Stimulated activated CD8-positive, alpha-beta memory T cell treated with anti-CD3 and anti-CD28 coated beads, Interleukin-7, amount 100 ng/mL, for 1 hour (primary cell): Measurements from ENCODE around the gene CRISPLD2.

Experiments
- DNase-seq, 2 donors: peaks; one replicate each; pipeline ENCODE4 v3.0.0-alpha.2; 2020; ENCODE audit warnings: low read depth in 2 of 2

The CRISPLD2 gene

DNA sequence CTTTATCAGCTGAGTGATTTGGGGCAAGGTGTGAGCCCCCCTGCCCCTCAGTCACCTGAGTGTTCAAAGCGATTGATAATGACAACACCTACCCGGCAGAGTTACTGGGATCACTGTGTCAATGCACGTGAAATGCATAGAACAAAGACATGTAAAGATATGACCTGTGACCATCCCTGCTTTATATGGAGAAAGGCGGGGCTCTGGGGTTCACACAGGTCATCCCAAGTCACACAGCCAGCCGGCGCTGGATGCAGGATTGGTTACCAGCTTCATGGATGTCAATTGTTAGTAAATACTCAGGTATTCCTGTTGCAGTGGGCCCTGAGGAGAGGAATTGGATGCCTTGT is 64.4 kb downstream of the CRISPLD2 start:
- DNase-seq = no peak

DNA sequence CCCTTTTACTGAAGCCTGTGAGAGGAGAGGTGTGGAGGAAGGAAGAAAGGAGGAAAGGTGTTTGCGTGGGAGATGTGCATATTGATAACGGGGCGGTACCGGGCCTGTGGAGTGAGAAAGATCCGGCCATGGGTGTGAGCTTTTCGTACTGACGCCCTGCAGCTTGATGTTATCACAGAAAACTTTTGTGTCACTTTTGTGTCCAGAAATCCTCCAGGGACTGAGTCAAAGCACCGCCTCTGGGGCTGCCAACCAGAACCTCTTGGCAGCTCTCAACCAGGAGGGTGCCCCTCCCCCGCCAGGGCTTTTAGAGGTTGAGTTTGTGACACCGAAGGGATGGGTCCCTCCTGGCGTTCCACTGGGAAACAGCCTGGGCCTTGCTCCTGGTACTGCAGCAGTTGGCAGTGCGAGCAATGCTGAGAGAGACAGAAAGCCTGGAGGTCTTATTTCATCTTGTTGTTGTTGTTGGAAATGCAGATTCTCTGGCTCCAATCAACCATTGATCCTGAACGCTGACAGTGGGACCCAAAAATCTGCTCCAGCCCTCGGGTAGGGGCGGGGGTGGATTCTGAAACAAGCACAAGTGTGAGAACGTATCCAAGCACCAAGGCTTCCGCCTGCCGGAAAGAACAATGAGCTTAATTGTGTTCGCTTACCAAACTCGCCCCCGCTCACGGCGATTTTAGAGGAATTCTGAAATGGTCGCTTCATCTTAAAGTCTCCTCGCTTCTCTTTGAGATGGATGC is 65.0 kb downstream of the CRISPLD2 start:
- DNase-seq = no peak

DNA sequence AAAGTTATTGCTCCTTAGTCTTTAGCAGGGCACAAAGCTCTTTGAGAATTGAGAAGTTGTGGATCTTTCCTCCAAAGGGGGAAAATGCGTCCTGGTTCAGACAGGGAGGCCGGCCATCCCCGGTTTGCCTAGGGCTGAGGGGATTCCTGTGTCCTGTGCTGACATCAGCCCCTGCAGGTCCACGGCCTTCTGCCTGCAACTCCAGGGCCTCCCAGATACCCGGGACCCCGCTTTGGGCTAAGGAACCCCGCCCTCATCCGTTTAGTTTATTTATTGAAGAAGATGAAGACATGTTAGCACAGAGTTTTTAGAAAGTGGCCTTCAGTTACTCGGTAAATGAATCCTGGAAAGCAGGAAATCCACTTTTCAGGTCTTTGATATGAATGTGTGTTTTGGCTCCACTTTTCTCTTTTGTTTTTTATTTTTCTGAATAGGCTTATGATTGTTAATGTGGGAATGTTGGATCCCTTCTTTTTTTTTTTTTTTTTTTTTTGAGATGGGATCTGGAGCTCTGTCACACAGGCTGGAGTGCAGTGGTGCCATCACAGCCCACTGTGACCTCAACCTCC is 65.6 kb downstream of the CRISPLD2 start:
- no peak for DNase-seq

DNA sequence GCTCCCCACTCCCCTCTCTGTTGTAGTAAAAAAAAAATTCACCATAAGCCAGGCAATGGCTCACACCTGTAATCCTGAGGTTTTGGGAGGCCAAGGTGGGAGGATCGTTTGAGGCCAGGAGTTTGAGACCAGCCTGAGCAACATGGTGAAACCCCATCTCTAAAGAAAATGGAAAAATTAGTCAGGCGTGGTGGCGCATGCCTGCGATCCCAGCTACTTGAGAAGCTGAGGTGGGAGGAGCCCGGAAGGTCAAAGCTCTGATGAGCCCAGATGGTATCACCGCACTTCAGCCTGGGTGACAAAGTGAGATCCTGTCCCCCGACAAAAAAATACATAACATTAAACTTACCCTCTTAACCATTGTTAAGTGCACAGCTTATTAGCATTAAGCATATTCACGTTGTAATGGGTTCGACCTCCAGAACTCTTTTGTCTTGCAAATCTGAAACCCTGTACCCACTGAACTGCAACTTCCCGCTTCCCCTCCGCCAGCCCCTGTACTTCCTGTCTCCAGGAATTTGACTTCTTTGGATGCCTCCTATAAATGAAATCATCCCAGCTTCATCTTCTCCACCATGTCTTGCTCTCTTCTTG is 66.8 kb downstream of the CRISPLD2 start:
- no peak for DNase-seq

DNA sequence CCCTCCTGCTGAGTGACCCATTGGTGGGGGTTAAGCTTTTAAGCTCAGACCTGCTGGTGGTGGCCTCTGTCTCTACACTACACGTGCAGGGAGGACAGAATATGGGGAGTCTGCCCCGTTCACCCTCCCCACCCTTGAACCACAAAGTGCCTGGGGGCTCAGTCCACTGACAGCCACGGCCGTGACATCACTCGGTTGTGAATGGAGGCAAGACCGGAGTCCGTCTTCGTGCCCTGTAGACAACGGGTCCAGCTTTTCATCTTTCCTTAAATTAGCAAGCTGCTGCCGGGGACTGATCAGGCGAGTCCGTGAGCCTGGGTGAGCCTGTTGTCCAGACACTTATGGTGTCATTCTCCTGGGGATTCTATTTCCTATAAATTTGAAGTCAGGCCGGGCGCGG is 67.4 kb downstream of the CRISPLD2 start:
- DNase-seq = no peak

DNA sequence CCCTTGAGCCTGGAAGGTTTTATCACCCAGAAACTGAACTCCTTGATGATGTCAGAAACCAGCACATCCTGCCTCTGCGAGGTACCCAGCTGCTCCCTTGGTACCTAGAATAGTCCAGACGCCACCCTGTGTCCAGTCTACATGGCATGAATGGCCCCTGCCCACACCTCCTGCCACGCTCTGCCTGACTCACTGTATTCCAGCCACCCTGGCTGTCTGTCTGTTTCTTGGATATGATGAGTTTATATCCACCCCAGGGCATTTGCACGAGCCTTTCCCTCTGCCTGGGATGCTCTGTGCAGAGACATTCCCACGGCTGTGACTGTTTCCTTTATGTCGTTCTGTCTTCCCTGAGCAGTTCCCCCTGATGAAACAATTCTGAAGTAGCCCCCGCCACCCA is 68.7 kb downstream of the CRISPLD2 start:
- DNase-seq = no peak

DNA sequence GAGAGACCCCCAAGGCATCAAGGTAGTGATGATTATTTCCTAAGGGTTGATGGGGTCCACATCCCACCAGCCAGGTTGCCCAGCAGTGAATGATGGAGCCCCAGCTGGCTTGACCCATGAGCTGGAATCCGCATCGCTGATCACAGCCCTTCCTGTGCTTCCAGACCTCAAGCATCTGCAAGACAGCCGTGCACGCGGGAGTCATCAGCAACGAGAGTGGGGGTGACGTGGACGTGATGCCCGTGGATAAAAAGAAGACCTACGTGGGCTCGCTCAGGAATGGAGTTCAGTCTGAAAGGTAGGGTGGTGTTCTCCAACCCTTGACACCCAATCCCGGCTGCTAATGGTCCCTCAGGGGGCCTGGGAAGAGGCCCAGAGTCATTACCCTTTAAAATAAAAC is 69.3 kb downstream of the CRISPLD2 start:
- DNase-seq = no peak

DNA sequence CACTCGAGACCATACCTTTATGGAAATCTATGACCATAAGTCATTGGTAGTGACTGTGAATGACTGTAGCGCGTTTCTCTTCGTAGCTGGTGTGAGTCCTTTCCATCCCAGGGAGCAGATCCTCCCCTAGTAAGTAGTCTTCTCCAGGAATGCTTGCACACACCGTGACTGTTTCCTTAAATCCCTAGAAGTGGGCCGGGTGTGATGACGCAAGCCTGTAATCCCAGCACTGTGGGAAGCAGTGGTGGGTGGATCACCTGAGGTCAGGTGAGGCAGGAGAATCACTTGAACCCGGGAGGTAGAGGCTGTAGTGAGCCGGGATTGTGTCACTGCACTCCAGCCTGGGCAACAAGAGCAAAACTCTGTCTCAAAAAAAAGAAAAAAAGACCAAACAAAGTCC is 70.6 kb downstream of the CRISPLD2 start:
- no peak for DNase-seq

DNA sequence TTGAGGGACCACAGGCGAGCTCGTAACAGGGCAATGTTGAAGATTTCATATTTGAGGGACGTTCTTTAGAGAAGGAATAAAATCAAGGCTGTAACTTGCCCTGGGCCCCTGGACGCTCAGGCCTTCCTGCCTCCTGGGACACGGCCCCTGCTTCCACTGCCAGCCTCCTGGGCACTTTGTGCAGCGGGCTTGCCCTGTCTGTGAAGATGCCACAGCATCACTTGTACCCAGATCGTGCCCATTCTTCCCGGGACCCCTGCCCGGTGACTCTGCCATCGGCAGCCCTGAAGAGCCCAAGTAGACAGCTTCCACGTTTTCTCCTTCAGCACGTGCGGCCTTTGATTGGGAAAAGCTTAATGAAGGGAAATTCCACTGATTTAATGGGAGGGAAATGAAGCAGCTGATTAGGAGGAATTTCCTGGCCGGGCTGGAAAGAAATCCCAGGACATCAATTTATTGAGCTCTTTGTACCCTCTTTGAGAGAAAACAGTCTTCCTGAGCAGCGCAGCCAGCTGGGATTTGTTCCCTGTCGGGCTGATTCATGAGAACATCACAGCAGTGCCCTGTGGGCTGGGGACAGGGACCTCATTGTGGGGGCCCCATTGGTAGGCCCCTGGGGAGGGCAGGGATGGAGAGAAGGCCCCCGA is 71.5 kb downstream of the CRISPLD2 start:
- DNase-seq = no peak

DNA sequence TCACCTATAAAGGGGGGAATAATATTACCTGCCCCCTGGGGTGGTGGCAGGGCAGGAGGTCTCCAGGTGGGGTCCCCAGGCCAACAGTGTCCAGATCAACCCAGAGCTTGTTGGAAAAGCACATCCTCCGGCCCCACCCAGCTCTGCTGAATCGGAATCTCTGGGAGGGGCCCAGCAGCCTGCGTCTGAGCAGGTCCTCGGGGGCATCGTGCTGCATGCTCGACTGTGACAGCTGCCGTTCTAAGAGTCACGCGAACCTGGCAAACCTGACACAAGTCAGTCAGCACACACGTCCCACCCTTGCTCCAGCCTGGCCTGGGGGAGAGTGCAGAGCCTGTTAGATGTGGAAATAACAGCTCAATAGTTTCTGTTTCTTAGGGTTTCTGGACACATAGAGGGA is 72.3 kb downstream of the CRISPLD2 start:
- no peak for DNase-seq

DNA sequence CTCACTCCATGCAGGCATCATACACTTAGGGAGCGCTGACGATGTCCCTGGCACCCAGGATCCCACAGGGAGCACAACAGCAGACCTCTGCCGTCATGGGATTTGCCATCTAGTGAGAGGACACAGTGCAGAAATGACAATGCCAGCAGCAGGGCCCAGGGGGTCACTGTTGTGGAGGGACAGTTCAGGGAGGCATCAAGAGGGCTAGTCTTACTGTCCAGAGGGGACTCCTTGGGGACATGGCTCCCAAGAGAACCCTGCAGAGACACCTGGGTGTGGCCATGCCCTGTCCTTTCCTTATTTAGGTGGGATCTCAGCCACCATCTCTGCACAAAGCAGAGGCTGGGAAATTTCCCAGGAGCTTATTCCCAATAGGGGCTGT is 73.7 kb downstream of the CRISPLD2 start:
- no peak for DNase-seq

DNA sequence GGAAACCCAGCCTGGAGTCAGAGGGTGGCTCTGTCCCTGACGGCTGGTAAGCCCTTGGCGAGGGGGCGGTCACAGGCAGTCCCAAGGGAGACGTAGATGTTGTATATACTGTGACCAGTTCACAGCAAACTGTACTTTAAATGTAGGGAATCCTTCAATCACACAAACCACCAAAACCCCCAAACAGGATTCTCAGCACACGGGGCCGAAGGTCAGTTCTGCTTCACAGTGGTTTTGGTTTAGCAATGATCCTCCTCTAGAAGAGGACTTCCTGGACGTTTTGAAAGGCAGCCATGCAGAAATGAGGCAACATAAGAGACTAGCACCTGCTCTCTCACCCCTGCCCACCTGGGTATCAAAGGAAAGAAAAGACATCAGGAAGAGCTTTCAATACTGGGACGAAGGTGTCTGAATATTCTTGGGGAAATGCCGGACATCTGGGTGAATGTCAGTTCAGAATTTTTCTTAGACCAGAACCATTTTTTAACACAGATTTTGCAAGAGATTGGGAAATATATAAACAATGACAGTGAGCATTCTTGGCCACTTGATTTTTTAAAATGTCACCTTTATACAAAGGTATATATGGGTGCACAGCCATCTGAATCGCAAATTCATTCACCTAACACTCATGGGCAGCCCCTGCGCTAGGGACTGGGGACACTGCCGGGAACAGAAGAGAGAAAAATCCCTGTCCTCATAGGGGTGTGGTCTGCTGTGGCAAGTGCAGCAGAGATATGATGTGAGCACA is 74.2 kb downstream of the CRISPLD2 start:
- DNase-seq = no peak

DNA sequence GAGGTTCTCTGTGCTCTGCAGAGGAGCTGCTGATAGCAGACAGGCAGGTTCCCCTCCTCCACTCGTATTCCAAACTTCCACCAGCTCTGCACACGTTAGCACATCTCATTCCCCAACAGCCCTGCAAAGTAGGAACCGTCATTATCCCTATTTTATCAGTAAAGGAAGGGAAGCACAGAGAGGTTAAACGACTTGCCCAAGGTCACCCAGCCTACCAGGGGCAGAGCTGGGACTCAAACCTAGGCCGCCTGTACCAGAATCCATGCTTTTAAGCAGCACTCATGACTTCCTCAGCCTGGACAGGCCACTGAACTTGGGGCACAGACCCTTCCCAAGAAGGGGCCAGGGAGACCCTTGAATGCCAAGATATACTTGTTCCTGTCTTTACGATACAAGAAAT is 75.2 kb downstream of the CRISPLD2 start:
- DNase-seq = no peak

DNA sequence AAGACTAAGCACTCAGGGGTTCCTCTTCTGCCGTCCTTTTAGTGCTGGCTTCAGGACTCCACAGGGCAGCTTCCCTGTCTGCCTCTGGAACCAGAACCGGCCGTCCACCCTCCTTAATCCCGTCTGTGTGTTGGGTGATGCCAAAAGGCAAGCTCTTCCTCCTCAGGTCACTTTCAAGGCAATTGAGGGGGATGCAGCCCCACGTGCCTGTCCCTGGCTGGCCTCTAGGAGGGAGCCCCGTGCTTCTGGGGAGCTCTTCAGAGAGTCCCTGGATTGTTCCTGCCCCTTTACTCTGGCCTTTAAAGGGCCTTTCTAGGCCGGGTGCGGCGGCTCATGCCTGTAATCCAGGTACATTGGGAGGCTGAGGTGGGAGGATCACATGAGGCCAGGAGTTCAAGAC is 77.1 kb downstream of the CRISPLD2 start:
- no peak for DNase-seq

DNA sequence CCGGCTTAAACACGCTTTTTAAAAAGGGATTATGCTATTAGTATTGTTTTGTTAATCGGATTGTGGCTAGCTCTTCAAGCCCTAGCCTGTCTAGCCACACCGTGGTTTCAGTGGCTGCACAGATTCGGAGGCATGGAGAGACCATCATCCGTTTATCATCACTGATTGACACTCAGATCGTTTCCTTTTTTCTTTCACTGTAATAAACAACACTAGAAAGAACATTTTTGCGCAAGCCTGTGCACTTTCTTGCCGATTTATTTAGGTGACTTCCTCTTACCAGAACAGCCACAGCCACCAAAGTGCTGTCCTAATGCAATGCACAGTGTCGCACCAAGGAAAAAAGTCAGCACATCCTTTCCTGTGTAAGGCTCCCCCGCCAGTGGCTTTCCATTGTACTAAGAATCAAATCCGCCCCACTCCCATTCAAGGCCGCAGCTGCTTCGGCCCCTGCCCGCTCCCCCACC is 78.2 kb downstream of the CRISPLD2 start:
- no peak for DNase-seq

DNA sequence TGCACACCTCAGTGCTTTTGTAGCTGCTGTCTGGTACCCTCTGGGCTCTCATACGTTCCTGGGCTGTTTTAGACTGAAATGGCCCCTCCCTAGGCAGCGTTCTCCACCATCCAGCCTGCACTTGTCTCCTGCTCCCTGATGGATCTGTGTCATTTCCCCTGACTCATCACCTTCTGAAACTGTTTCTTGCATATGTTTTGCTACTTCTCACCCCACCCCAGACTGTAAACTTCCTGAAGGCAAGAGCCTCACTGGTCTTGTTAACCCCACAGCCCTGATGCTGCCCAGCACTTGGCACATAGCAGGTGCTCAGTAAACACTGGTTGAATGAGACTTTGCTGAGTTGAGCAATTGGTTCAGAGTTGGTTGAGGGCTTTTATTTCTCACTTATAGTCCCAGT is 78.7 kb downstream of the CRISPLD2 start:
- no peak for DNase-seq

DNA sequence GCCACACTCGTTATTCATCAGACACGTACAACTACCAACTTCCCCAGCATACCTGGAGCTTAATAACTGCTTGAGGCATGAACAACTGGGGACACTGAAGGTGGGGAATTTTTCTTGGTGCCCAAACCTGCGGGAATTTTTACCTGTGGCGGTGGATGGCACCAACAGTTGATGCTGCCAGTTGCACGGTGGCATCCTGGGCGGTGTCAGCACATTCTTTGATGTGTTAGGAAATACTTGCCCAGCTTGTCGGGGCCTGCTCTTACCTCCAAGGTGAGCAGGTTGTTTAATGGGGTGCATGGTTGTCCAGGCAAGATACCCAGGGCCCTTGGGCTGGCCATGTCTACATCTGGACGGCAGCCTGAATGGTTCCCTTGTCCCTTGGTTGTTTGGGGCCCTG is 79.6 kb downstream of the CRISPLD2 start:
- no peak for DNase-seq

DNA sequence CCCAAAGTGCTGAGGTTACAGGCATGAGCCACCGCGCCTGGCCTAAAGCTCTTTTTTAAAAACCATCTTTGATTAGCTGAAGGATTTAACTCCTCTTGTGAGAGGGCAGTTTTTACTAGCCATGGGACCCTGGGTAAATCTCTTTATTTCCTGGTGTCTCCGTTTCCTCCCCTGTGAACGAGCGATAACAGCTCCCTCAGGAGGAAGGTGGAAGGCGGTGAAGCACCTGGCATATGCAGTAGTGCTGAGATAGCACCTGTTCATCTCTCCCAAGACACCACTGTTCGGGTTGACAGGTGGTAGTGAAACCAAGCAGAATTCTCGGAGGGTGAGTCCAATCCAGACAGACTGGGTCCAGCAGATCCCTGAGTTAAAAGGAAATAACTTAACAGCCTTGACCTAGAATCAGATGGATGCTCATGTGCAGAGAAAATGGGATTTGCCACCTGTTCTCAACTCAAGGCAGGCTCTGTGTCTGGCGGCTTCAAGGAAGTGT is 86.2 kb downstream of the CRISPLD2 start:
- no peak for DNase-seq

DNA sequence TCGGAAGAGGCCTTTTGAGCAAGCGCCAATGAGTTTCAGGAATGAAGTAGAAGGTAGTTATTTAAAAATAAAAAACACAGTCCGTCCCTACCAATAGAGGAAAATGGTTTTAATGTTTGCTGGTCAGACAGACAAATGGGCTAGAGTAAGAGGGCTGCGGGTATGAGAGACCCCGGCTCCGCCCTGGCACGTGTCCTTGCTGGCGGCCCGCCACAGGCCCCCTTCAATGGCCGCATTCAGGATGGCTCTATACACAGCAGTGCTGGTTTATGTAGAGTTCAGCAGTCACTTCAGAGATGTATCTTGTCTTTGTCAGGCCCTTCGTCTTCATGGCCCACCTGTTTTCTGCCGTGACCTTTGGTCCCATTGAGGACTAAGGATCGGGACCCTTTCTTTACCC is 87.3 kb downstream of the CRISPLD2 start:
- DNase-seq = no peak

DNA sequence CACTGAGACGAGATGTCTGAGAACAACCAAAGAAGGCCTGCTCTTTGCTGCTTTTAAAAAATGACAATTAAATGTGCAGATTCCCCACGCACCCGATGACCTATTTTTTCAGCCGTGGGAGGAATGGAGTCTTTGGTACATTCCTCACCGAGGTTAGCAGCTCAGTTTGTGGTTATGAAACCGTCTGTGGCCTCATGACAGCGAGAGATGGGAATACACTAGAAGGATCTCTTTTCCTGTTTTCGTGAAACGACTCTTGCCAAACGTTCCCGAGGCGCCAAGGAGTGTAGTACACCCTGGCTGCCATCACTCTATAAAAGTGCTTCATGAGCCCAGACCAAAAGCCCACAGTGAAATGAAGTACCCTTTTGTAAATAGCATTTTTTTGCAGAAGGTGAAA is 87.8 kb downstream of the CRISPLD2 start:
- no peak for DNase-seq

DNA sequence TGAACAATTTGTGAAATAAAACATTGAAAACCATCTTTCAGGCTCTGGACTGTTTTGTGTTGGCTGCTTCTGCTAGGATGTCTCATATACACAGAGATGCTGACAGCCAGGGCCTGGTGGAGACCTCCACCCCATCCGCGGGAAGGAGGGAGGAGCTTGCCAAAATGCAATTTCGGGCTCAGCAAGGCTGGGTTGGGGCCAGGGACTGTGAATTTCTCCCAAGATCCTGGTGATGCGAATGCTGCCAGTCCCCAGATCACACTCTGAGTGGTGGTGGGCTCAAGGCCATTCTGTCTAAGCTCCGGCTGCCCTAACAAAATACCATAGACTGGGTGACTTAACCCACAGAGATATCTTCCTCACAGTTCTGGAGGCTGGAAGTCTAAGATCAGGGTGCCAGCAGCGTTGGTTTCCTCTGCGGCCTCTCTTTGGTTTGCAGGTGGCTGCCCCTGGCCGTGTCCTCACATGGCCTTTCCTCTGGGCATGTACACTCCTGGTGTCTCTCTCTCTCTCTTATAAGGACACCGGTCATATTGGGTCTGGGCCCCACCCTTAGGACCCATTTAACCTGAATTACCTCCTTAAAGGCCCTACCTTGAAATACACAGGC is 89.8 kb downstream of the CRISPLD2 start:
- DNase-seq = no peak
